Stomach (tissue), 4 donors: ENCODE measurements around the gene PRKN.
"Not testable (repeated sequence)": the region's sequence is repeated elsewhere in the genome, so short reads cannot be mapped to it uniquely, and the experiment has no call there.

Experiments
- EP300 ChIP-seq: sonication (generic); formaldehyde crosslinking; IDR thresholded peaks from one replicate; pipeline ENCODE4 v1.6.1; 2017; ENCODE audit warnings: antibody characterized with exemption
- POLR2A ChIP-seq, 4 donors: fragments of 450-650 bp; IDR thresholded peaks; one replicate each; pipeline ENCODE4 v1.6.1; 2016; ENCODE audit warnings: antibody characterized with exemption in 4 of 4, control low read depth in 2 of 4, mild to moderate bottlenecking in 1 of 4, moderate library complexity in 1 of 4
- POLR2AphosphoS5 ChIP-seq, 3 donors: sonication (generic); formaldehyde crosslinking; IDR thresholded peaks; one replicate each; pipeline ENCODE4 v1.6.1; 2016; ENCODE audit warnings: antibody characterized with exemption in 3 of 3
- TF ChIP-seq, protein P1 (sequence below), 7 experiments: fragments of 450-650 bp in 4 of 7; fragments of 200-600 bp in 3 of 7; sonication (generic) in 3 of 7; IDR thresholded peaks; one replicate each; pipeline ENCODE4 v1.5.1; 2016 to 2019; ENCODE audit warnings: antibody characterized with exemption in 7 of 7, control low read depth in 2 of 7, mild to moderate bottlenecking in 1 of 7

DNA sequence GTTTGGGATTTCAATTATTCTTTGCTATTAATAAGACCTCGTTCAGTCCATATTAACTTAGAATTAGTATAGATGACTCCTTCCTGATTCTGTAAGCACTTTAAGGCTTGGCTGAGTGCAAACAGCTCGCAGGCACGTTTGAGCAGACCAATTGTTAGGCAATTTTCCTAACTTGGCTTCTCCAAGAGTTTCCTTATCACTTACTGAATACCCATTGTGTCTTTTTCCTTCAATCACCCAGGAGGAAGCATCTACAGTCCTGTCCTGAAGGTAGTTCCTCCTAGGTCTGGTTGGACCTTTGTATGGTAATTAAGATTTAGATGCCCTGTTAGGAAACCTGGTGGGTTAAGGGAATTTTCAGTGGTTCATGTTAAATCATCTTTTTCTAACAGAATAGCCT is 1414.1 kb downstream of the PRKN start:
- TF ChIP-seq, protein P1, sequence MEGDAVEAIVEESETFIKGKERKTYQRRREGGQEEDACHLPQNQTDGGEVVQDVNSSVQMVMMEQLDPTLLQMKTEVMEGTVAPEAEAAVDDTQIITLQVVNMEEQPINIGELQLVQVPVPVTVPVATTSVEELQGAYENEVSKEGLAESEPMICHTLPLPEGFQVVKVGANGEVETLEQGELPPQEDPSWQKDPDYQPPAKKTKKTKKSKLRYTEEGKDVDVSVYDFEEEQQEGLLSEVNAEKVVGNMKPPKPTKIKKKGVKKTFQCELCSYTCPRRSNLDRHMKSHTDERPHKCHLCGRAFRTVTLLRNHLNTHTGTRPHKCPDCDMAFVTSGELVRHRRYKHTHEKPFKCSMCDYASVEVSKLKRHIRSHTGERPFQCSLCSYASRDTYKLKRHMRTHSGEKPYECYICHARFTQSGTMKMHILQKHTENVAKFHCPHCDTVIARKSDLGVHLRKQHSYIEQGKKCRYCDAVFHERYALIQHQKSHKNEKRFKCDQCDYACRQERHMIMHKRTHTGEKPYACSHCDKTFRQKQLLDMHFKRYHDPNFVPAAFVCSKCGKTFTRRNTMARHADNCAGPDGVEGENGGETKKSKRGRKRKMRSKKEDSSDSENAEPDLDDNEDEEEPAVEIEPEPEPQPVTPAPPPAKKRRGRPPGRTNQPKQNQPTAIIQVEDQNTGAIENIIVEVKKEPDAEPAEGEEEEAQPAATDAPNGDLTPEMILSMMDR (IDR thresholded peaks at IDR 0.05), result not testable (repeated sequence)
- not testable (repeated sequence) for TF ChIP-seq POLR2A (IDR thresholded peaks at IDR 0.05); POLR2AphosphoS5 (IDR thresholded peaks at IDR 0.05); EP300
